GM10266 (cell line): ENCODE measurements around the gene LITAFD.

Source experiments
- DNase-seq: peaks from one replicate; pipeline ENCODE4 v3.0.0; 2012; ENCODE audit errors: extremely low spot score
- CTCF ChIP-seq: IDR thresholded peaks from 2 replicates; pipeline ENCODE4 v1.5.1; 2012; ENCODE audit warnings: mild to moderate bottlenecking, low read depth; ENCODE audit not compliant: control insufficient read depth, insufficient read depth; ENCODE audit errors: missing control alignments

LITAFD gene

DNA sequence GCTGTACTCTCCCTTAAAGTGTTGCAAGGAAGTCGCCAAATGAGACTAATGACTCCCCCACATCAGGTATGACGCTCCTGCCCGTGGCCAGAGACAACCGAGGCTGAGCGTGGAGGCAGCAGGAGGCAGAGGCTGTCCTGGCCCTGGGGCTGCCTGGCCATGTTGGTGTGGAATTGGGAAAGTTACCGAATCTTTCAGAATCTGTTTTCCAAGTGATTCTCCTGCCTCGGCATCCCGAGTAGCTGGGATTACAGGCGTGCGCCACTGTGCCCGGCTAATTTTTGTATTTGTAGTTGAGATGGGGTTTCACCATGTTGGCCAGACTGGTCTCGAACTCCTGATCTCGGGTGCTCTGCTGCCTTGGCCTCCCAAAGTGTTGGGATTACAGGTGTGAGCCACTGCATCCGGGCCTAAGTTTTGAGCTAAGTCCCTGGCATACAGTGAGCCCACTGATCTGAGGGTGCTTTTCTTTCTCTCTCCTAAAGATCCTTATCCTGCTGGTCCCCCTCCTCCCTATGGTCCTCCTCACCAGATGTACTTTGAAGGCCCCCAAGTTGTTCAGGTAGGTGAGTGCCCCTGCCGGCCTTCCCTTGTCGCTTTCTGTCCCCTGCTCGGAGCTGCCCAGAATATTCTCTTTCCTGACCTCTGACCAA is 700 bp downstream of the LITAFD start:
- DNase-seq = no peak
- TF ChIP-seq CTCF = no peak

- DNase-seq = no peak
- no peak for TF ChIP-seq CTCF
Measured at GRCh38 chr16:8885674-8886592, 3.8 kb downstream of the LITAFD start.

DNA sequence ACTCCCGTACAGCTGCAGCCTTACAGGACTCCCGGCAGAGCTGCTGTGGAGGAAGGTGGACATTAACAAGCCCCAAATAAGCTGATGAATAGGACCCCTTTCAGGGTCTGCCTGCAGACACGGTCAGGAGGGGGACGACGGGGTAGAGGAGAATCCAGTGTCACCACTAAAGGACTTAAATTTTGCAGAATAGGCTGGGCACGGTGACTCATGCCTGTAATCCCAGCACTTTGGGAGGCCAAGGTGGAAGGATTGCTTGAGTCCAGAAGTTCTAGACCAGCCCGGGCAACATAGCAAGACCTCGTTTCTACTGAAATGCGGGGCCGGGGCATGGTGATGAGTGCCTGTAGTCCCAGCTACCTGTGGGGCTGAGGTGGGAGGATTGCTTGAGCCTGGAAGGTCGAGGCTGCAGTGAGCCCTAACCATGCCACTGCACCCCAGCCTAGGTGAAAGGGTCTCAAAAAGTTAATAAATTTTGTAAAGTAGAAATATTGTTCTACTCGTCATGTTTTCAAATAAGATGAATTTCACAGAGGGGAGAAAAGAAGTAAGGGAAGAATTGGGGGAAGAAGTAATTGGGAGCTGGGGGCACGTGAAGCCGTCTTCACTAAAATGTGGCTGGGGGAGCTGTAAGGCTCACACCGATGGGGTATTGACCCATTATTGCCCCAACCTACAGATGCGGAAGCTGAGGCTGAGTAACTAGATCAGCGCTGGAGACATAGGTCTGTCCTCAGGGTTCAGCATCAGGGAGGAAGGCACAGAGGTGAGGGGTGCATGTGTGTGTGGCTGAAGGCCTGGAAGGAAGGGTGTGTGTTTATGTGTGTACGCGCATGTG is 4.7 kb downstream of the LITAFD start:
- no peak for TF ChIP-seq CTCF

GRCh38 chr16:8887431-8887765 is 5.2 kb downstream of the LITAFD start:
- DNase-seq = no peak
- TF ChIP-seq CTCF = no peak

More for the DNA sequence above, 4.7 kb downstream of the LITAFD start:
- DNase-seq = no peak

DNA sequence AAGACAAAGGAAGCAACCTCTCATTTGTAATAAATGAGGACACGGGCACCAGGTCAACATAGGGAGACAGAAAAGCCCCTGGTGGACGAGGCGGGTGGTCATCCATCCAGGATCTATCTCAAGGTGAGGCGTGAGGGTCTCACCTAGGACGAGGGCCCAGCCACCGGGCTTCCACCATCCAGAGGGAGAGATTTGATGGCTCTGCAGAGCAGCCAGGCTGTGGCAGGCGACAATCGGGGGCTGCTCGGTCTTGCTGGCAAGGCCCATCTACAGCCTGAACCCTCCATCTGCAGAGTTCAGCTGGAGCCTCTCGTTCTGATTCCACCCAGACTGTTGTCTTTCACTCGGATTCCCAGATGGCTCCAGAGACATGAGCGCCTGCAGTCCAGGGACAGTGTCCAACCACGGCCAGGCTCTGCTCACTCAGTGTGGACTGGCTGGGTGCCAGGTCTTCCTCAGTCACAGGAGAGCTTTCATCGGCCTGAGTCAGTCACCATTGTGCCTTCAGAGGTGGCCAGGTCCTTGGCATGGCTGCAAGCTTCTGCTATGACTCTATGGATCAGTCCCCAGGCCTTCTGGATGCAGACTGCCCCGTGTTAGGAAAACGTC is 5.9 kb downstream of the LITAFD start:
- DNase-seq = no peak
- no peak for TF ChIP-seq CTCF

DNA sequence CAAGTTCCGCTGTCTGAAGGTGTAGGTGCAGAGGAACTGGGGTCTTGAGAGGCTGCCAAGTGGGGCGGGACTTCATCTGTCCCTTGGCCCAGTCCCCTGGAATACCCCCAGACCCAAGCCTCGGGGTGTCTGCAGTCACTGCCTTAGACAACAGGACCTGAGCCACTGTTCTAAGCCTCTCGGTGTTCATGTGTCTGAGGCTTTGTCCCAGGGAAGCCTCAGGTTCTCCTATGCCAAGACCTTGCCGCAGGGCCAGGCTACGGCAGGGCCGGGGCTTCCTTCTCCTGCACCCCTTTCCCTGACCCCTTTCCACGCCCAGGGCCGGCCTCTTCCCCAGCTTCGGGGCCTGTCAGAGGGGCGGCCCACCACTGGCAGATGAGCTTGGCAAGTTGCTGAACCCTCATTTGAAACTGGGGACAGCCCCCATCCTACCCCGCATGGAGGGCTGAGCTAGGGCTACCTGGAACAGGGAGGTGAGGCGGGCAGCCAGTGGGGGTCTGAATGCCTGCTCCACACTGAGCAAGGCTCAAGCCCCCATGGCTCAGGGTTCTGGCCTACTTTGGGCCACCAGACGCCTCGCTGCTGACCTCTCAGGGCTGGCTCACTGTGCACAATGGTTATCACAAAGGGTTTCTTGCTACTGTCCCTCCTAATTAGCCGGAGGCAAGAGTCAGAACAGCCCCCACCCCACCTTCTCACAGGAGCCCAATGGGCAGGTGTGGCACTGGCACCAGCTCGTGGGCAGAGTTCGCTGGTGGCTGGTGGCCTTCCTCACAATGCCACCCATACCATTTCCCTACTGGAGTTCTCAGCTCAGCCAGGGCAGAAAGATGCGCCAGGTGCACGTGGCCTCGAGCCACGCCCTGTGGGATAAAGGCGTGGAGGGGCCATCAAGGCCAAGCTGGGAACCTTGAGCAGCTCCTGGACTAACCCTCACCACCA is 7.1 kb downstream of the LITAFD start:
- no peak for DNase-seq
- TF ChIP-seq CTCF = no peak
